HG03066 (cell line): Measurements from ENCODE around the gene PAK1IP1.
A peak's percentile ranks its signal among the peaks of the same experiment; 100 is the strongest.
"Not testable (repeated sequence)": the region's sequence is repeated elsewhere in the genome, so short reads cannot be mapped to it uniquely, and the experiment has no call there.

Experiments
- ATAC-seq: cut with Tn5 transposase; IDR thresholded peaks from one replicate; pipeline ENCODE4 v1.9.1; 2021; ENCODE audit warnings: low read depth; ENCODE audit not compliant: unreplicated experiment

PAK1IP1 gene

DNA sequence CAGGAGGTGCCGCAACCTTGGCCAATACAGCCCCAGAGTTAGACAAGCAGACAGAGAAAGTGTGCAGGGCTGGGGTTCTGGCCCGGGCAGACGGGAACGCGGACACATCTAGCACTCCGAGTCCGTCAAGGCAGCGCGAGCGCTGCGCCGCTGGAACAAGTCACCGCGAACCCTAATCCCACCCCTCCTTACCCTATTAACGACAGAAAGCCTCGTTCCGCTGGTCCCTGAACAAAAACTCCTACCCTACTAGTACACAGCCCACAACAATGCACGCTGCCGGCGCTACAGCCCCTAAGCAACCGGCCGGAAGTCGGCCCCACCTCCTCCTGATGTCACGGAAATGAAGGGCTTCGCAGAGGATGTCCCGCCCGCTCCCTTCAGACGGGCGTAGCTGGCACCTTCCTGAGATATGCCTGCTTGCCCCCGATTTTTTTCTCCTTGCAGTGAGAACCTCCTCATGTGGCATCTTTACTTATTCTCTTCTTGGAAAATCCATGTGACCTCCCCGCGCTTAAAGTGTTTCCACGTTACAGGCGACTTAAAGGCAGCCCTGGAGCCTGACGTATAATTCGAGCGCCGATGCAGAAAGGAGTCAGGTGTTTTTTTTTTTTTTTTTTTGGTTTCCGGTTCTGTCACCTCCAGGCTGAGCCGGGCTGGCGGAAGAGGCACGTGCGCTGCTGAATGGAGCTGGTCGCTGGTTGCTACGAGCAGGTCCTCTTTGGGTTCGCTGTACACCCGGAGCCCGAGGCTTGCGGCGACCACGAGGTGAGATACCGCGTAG lies at the start of gene PAK1IP1, which contains the start of gene C6orf52:
PAK1IP1 (plus strand) TSS at position 671 of the 784 bp plus-strand sequence; CDS start at position 685, 14 bp downstream.
C6orf52 (minus strand) TSS at position 315 of the 784 bp plus-strand sequence. CDS start 7,066 bp downstream, outside the sequence.
- peak; percentile 99 for ATAC-seq

DNA sequence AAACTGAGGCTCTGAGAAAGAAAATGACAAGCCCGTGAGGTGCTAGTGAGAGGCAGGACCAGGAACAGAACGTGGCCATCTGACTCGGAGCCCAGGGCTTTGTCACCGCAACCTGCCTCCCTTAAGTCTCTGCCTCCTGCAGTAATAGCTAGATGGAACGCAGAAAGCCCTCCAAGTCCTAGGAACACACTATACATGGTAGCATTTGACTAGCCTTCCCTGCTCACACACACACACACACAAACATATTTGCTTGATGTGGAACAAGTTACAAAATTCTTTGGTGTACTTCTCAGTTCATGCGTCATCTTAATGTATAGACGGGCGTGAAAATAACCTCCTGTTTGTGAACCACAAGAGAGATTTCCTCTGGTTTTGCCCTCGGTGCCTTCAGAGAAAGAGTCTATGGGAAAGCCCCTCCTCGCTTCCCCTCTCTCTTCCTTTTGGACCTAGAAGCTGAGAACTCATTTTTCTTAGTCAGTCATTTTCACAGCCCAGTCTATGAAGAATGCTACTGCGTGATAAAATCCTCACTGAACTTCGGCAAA lies 39.2 kb upstream of the PAK1IP1 start:
- ATAC-seq, result no peak

- ATAC-seq, result no peak
Observed at GRCh38 chr6:10658910-10659698, 35.7 kb upstream of the PAK1IP1 start.

GRCh38 chr6:10659699-10660348 lies 34.9 kb upstream of the PAK1IP1 start:
- ATAC-seq, result no peak

GRCh38 chr6:10660431-10661191 lies 34.2 kb upstream of the PAK1IP1 start:
- ATAC-seq, result not testable (repeated sequence)

GRCh38 chr6:10662207-10662606 lies 32.6 kb upstream of the PAK1IP1 start:
- ATAC-seq, result no peak

DNA sequence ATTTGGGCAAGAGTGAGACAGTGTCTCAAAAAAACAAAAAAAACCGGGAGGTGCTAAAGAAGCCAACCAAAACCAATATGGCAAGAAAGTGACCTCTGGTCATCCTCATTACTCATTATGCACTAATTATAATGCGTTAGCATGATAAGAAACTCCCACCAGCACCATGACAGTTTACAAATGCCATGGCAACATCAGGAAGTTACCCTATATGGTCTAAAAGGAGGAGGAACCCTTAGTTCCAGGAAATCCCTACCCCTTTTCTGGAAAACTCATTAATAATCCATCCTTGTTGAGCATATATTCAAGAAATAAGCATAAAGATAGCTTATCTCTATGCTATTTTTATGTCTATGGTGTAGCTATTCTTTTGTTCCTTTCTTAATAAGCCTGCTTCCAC lies 32.0 kb upstream of the PAK1IP1 start:
- ATAC-seq, result no peak

DNA sequence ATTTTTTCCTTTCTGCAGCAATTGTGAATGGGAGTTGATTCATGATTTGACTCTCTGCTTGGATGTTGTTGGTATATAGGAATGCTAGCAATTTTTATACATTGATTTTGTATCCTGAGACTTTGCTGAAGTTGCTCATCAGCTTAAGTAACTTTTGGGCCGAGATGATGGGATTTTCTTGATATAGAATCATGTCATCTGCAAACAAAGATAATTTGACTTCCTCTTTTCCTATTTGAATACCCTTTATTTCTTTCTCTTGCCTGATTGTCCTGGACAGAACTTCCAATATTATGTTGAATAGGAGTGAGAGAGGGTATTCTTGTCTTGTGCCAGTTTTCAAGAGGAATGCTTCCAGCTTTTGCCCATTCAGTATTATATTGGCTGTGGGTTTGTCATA lies 29.2 kb upstream of the PAK1IP1 start:
- not testable (repeated sequence) for ATAC-seq

- no peak for ATAC-seq
Observed at GRCh38 chr6:10668126-10668917, 26.4 kb upstream of the PAK1IP1 start.

GRCh38 chr6:10676403-10676802 lies 18.4 kb upstream of the PAK1IP1 start:
- ATAC-seq, result no peak

- no peak for ATAC-seq
Observed at GRCh38 chr6:10678456-10678855, 16.3 kb upstream of the PAK1IP1 start.

GRCh38 chr6:10681795-10682194 lies 13.0 kb upstream of the PAK1IP1 start:
- ATAC-seq, result no peak

GRCh38 chr6:10682355-10682988 lies 12.3 kb upstream of the PAK1IP1 start:
- no peak for ATAC-seq

DNA sequence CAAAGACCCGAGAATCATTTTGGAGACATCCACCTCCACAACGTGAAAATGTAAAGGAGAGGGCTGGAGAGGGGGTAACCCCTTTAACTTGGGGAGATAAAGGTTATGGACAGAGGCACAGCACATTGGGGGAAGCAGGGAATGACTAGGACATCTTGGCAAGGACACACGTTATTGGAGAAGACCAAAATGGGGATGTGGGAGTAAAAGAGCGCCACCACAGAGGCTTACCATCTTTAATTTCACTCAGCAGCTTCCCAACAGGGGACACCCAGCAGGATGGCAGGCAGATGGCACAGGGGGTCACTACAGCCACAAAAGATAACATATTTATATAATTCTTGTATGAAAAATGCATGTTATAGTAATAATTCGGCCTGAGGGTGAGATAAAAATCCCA lies 10.2 kb upstream of the PAK1IP1 start:
- no peak for ATAC-seq

DNA sequence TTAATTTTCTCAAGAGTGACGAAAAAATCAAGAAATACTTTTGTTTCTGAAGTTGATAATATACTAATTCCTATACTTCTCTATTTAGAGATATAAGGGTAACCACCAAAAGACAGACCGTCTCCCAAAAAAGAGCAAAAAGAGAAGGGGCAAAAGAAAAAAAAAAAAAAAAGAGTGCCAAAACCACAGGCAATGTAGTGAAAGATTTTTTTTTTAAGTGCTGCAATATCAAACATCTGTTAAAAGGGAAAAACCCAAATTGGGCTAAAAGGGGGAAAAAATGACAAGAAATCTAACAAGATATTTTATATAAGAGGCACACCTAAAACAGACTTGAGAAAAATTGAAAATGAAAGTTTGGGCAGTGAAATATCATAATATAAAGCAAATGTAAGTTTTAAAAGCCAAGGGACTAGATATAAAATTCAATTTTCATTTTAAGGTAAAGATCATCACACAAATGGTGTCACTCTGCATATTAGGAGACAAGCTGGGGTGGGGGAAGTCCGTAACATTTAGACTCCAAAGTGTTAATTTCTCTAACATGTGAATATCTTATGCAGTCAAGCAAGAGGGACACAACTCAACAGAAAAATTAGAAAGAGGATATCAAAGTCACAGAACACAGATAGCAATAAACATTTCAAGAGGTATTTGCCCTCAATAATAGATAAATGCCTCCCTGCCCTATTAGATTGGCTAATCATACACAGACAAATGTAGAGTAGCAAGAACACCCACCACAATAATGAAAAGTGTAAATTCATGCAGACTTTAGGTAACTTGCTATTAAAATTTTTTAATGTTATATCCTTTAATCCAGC lies 9.5 kb upstream of the PAK1IP1 start:
- no peak for ATAC-seq

GRCh38 chr6:10686901-10687300 lies 7.9 kb upstream of the PAK1IP1 start:
- ATAC-seq, result no peak

DNA sequence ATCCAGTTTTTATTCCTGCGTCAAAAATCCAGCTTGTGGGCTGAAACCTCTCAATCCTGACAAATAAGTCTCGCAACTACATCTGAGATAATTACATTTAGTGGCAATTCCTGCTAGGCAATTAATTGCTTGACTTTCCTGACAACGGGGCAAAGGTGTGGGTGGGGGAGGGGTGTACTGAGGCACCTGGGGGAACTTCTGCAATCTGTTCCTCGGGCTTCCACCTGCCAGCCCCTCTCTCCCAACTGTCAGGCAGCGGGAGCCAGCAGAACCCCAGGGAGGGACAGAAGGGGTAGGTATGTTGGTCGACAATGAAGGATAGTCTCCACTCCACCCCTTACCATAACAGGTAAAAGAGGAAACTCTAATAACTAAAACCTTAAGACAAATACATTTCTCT lies 7.2 kb upstream of the PAK1IP1 start:
- no peak for ATAC-seq
